RWPE2 (cell line): ENCODE measurements around the gene TRIM34.

ENCODE experiments used
- ATAC-seq: fragments of 200-7000 bp; cut with Tn5 transposase; 3 replicates; pipeline ENCODE4 v1.9.1; 2021; ENCODE audit warnings: low read depth
- DNase-seq: peaks from one replicate; pipeline ENCODE4 v3.0.0-alpha.2; 2020; ENCODE audit warnings: low spot score
- H3K27ac ChIP-seq: fragments of 450-650 bp; 2 replicates; pipeline ENCODE4 v1.5.1; 2017; ENCODE audit warnings: mild to moderate bottlenecking; ENCODE audit not compliant: poor library complexity, severe bottlenecking
- H3K27me3 ChIP-seq: fragments of 250-450 bp; sonication (Bioruptor Pico); 2 replicates; pipeline ENCODE4 v1.5.1; 2021; ENCODE audit warnings: mild to moderate bottlenecking, moderate library complexity; ENCODE audit not compliant: insufficient read depth, poor library complexity, severe bottlenecking
- H3K36me3 ChIP-seq: fragments of 250-450 bp; sonication (Bioruptor Pico); 2 replicates; pipeline ENCODE4 v1.5.1; 2020; ENCODE audit warnings: low read depth, mild to moderate bottlenecking, moderate library complexity
- H3K4me1 ChIP-seq: fragments of 250-450 bp; sonication (Bioruptor Pico); 2 replicates; pipeline ENCODE4 v1.5.1; 2021; ENCODE audit warnings: mild to moderate bottlenecking, moderate library complexity; ENCODE audit not compliant: insufficient read depth, poor library complexity, severe bottlenecking
- H3K4me3 ChIP-seq: fragments of 250-450 bp; sonication (Bioruptor Pico); 2 replicates; pipeline ENCODE4 v1.5.1; 2021; ENCODE audit warnings: mild to moderate bottlenecking, moderate library complexity; ENCODE audit not compliant: severe bottlenecking
- H3K9me3 ChIP-seq: fragments of 250-450 bp; sonication (Bioruptor Pico); 2 replicates; pipeline ENCODE4 v1.5.1; 2021; ENCODE audit warnings: mild to moderate bottlenecking, moderate library complexity; ENCODE audit not compliant: severe bottlenecking
- TF ChIP-seq, protein P1 (sequence below): fragments of 450-650 bp; IDR thresholded peaks from one replicate; pipeline ENCODE4 v1.5.1; 2017; ENCODE audit warnings: mild to moderate bottlenecking, moderate library complexity; ENCODE audit not compliant: poor library complexity, severe bottlenecking

Gene TRIM34

DNA sequence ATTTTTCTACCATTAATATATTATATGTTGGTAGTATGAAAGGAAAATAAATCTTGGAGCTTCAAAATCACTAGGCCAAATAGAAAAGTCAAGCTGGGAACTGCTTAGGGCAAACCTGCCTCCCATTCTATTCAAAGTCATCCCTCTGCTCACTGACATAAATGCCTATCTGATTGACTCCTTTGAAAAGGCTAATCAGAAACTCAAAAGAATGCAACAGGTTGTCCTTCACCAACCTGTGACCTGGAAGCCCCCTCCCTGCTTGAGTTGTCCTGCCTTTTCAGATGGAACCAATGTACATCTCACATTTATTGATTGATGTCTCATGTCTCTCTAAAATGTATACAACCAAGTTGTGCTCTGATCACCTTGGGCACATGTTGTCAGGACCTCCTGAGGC is 3.2 kb upstream of the TRIM34 start:
- no peak overlapping the region for H3K4me3 ChIP-seq
- no peaks in the 10 kb centered on the region for H3K27me3 ChIP-seq
- peak overlapping the region; percentile 94 for H3K27ac ChIP-seq
- ATAC-seq: no peak
- no peaks in the 10 kb centered on the region for H3K36me3 ChIP-seq
- DNase-seq: no peak
- no peaks in the 10 kb centered on the region for H3K9me3 ChIP-seq
- H3K4me1 ChIP-seq: peaks cover 63% of the 10 kb centered on the region
- TF ChIP-seq, protein P1, sequence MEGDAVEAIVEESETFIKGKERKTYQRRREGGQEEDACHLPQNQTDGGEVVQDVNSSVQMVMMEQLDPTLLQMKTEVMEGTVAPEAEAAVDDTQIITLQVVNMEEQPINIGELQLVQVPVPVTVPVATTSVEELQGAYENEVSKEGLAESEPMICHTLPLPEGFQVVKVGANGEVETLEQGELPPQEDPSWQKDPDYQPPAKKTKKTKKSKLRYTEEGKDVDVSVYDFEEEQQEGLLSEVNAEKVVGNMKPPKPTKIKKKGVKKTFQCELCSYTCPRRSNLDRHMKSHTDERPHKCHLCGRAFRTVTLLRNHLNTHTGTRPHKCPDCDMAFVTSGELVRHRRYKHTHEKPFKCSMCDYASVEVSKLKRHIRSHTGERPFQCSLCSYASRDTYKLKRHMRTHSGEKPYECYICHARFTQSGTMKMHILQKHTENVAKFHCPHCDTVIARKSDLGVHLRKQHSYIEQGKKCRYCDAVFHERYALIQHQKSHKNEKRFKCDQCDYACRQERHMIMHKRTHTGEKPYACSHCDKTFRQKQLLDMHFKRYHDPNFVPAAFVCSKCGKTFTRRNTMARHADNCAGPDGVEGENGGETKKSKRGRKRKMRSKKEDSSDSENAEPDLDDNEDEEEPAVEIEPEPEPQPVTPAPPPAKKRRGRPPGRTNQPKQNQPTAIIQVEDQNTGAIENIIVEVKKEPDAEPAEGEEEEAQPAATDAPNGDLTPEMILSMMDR: no peak

DNA sequence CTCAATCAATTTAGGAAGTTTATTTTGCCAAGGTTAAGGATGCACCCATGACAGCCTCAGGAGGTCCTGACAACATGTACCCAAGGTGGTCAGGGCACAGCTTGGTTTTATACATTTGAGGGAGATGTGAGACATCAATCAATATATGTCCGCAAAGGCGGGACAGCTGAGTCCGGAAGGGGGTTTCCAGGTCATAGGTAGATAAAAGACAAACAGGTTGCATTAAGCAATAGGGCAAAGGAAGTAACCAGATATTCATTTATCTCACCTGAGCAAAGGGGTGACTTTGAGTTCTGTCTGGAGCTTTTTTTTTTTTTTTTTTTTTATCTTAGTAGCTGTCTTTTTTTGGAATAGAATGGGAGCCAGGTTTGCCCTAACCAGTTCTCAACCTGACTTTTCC is 2.0 kb upstream of the TRIM34 start:
- peak overlapping the region; percentile 94 for H3K27ac ChIP-seq
- no peak for DNase-seq
- ATAC-seq: no peak
- TF ChIP-seq, protein P1: no peak
- H3K27me3 ChIP-seq: no peaks in the 10 kb centered on the region
- no peak overlapping the region for H3K4me3 ChIP-seq
- no peaks in the 10 kb centered on the region for H3K9me3 ChIP-seq
- no peaks in the 10 kb centered on the region for H3K36me3 ChIP-seq
- peaks cover 64% of the 10 kb centered on the region for H3K4me1 ChIP-seq

DNA sequence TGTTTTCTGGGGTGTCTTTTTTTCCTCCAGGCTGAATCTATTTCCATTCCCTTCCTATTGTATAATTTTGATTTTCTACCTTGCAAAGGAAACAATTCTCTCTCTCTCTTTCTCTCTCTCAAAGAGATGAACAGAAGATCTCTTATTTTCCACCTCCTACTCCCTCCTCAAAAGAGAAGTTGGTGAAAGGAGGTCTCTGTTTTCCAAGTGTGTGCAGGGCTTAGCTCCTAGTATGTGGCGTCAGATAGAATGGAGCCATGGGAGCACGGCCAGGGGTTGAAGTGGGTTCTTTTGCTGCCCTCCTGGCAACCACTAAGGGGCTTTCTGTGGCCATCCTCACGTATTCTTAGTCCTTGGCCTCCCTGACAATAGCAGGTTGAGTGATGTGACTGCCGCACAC is 480 bp downstream of the TRIM34 start:
- peaks cover 43% of the 10 kb centered on the region for H3K4me1 ChIP-seq
- peak overlapping the region; percentile 38 for H3K4me3 ChIP-seq
- H3K9me3 ChIP-seq: no peaks in the 10 kb centered on the region
- DNase-seq: no peak
- ATAC-seq: no peak
- no peaks in the 10 kb centered on the region for H3K36me3 ChIP-seq
- H3K27ac ChIP-seq: peak overlapping the region; percentile 19
- TF ChIP-seq, protein P1: no peak
- no peaks in the 10 kb centered on the region for H3K27me3 ChIP-seq

DNA sequence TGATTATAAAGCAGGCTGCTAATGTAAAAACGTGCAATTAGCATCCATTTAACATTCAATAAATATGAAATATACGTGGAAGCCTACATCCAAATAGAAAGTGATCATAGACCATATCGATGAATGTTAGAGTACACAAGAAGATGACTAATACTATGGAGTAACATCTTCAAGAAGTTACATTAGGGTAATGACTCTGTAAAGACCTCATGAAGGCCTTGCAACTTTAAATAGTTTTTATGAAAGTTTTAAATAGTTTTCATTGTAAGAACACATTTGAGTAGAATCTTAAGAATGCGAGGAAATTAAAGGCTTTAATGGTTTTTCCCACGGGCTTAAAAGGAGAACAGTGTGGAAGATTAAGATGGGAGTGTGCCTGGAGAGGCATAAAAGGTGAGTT is 1.4 kb downstream of the TRIM34 start:
- Histone ChIP-seq H3K4me1 (peaks cover 34% of the 10 kb centered on the region), H3K36me3 (no peaks in the 10 kb centered on the region), H3K9me3 (no peaks in the 10 kb centered on the region), H3K4me3 (no peak overlapping the region), H3K27me3 (no peaks in the 10 kb centered on the region), H3K27ac (peak overlapping the region; percentile 6)
- DNase-seq (no peak), ATAC-seq (peak; percentile 21; the same call in 1 of the 3 replicates)
- TF ChIP-seq, protein P1: no peak

DNA sequence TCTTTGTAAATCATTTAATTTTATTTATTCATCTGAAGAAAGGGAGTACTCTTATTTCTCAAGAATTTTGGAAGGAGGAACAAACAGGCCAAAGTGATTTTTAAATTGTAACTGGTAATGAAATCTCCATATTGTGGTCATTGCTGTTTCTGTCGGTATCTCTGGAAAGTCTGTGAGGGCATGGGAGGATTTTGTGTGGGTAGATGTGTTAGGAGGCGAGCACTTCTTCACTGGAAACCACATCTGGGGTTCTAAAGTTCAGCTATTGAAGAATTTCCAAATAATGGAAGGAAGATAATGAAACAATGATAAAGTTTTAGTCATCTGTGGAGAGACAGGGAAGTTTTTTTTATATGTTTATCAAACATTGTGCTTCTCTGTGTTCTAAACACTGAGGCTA is 6.6 kb downstream of the TRIM34 start:
- Histone ChIP-seq H3K4me1 (peaks cover 2% of the 10 kb centered on the region), H3K9me3 (no peaks in the 10 kb centered on the region), H3K36me3 (0 out of 2 replicates have a peak, but pooled peaks cover 4% of the 10 kb centered on the region), H3K4me3 (no peak overlapping the region), H3K27me3 (no peaks in the 10 kb centered on the region), H3K27ac (no peak overlapping the region)
- no peak for DNase-seq
- TF ChIP-seq, protein P1: no peak
- no peak for ATAC-seq
